Endothelial cell (in vitro differentiated cells): Measurements from ENCODE around the gene ERCC5. TPM values are rescaled to one million over a fixed set of nuclear protein-coding genes. Genes with fewer than 3 reads are reported as not detected.
A peak's percentile ranks its signal among the peaks of the same experiment; 100 is the strongest.

Experiments
- DNase-seq: peaks from one replicate; pipeline ENCODE4 v3.0.0; 2021; ENCODE audit warnings: low spot score
- H3K27ac Mint-ChIP-seq: one replicate; pipeline ENCODE4 v1.8.0; 2021; ENCODE audit warnings: mixed read lengths, inconsistent platforms; ENCODE audit not compliant: unreplicated experiment
- H3K27me3 Mint-ChIP-seq: one replicate; pipeline ENCODE4 v1.8.0; 2021; ENCODE audit warnings: mild to moderate bottlenecking, moderate library complexity, mixed read lengths, inconsistent platforms; ENCODE audit not compliant: unreplicated experiment
- H3K36me3 Mint-ChIP-seq: one replicate; pipeline ENCODE4 v1.8.0; 2021; ENCODE audit warnings: mild to moderate bottlenecking, low read depth, mixed read lengths, inconsistent platforms; ENCODE audit not compliant: unreplicated experiment
- H3K4me1 Mint-ChIP-seq: one replicate; pipeline ENCODE4 v1.8.0; 2021; ENCODE audit warnings: mild to moderate bottlenecking, mixed read lengths, inconsistent platforms; ENCODE audit not compliant: unreplicated experiment
- H3K4me3 Mint-ChIP-seq: one replicate; pipeline ENCODE4 v1.8.0; 2021; ENCODE audit warnings: mild to moderate bottlenecking, mixed read lengths, inconsistent platforms; ENCODE audit not compliant: unreplicated experiment
- H3K9me3 Mint-ChIP-seq: one replicate; pipeline ENCODE4 v1.8.0; 2021; ENCODE audit warnings: mixed read lengths, inconsistent platforms; ENCODE audit not compliant: unreplicated experiment
- CTCF ChIP-seq: fragments of 200-600 bp; sonication (generic); IDR thresholded peaks from one replicate; pipeline ENCODE4 v1.5.0; 2021; ENCODE audit warnings: antibody characterized with exemption; ENCODE audit not compliant: unreplicated experiment
- long read RNA-seq: library from polyadenylated mRNA; unstranded; transcript quantifications from one replicate; pipeline ENCODE4 v2.0.0, GENCODE V29; 2020; ENCODE audit not compliant: unreplicated experiment
- total RNA-seq: library from RNA; stranded (reverse); fragmentation: NEBNext Ultra II Directional; extraction: Animal tissue kit (Norgen Biotek cat#: 25700); gene quantifications from one replicate; pipeline ENCODE4 v1.2.1, GENCODE V29; 2021; ENCODE audit not compliant: unreplicated experiment

ERCC5 gene
- 43.8 TPM for total RNA-seq
- long read RNA-seq, full-length matches to known transcripts: 7 of 9 reads
- long read RNA-seq, partial matches to known transcripts: 1 of 9 reads
- long read RNA-seq, other reads (novel, unspliced or antisense): 1 of 9 reads

GRCh38 chr13:102845630-102846260 is at the start of gene ERCC5:
Gene ERCC5 (plus strand): TSS chr13:102846032. CDS start chr13:102846267, 235 bp downstream.
- peaks cover 28% of the 10 kb centered on the region for H3K4me1 Mint-ChIP-seq
- H3K27ac Mint-ChIP-seq: peak within 1 kb of the TSS; percentile 81
- no peaks in the 10 kb centered on the region for H3K9me3 Mint-ChIP-seq
- no peak for TF ChIP-seq CTCF
- peaks cover 7% of the 10 kb centered on the region for H3K27me3 Mint-ChIP-seq
- H3K36me3 Mint-ChIP-seq: no peaks in the 10 kb centered on the region
- peak within 1 kb of the TSS; percentile 96 for H3K4me3 Mint-ChIP-seq
- peak; percentile 88 for DNase-seq

GRCh38 chr13:102798581-102799425 is 47.0 kb upstream of the ERCC5 start, which contains the start of the genes BIVM and POGLUT2:
Gene BIVM (plus strand): TSS chr13:102799119. CDS start chr13:102807268, 8,149 bp downstream.
Gene POGLUT2 (minus strand): TSS chr13:102798976. CDS start chr13:102798670, 306 bp downstream.
- no peak within 1 kb of the TSS for H3K27ac Mint-ChIP-seq
- peak; percentile 82 for DNase-seq
- no peaks in the 10 kb centered on the region for H3K9me3 Mint-ChIP-seq
- peak within 1 kb of the TSS; percentile 97 for H3K4me3 Mint-ChIP-seq
- no peaks in the 10 kb centered on the region for H3K36me3 Mint-ChIP-seq
- H3K4me1 Mint-ChIP-seq: no peaks in the 10 kb centered on the region
- no peak for TF ChIP-seq CTCF
- H3K27me3 Mint-ChIP-seq: peaks cover 9% of the 10 kb centered on the region

- H3K36me3 Mint-ChIP-seq: no peaks in the 10 kb centered on the region
- no peak for TF ChIP-seq CTCF
- H3K4me3 Mint-ChIP-seq: peak overlapping the region; percentile 97
- H3K27me3 Mint-ChIP-seq: peaks cover 9% of the 10 kb centered on the region
- H3K9me3 Mint-ChIP-seq: no peaks in the 10 kb centered on the region
- H3K4me1 Mint-ChIP-seq: no peaks in the 10 kb centered on the region
- no peak overlapping the region for H3K27ac Mint-ChIP-seq
- DNase-seq: peak; percentile 48
Observed at GRCh38 chr13:102799426-102800144, 46.2 kb upstream of the ERCC5 start.

- H3K9me3 Mint-ChIP-seq: no peaks in the 10 kb centered on the region
- H3K4me1 Mint-ChIP-seq: no peaks in the 10 kb centered on the region
- H3K36me3 Mint-ChIP-seq: no peaks in the 10 kb centered on the region
- peak; percentile 91 for DNase-seq
- H3K27ac Mint-ChIP-seq: no peak overlapping the region
- H3K27me3 Mint-ChIP-seq: peaks cover 9% of the 10 kb centered on the region
- H3K4me3 Mint-ChIP-seq: peak overlapping the region; percentile 89
- peak; percentile 79 for TF ChIP-seq CTCF
Observed at GRCh38 chr13:102800145-102801041, 45.4 kb upstream of the ERCC5 start.
